HG03103 (cell line): ENCODE results near the gene NOS2.
"Not testable (repeated sequence)": the region's sequence is repeated elsewhere in the genome, so short reads cannot be mapped to it uniquely, and the experiment has no call there.

Experiments used
- ATAC-seq: cut with Tn5 transposase; IDR thresholded peaks from one replicate; pipeline ENCODE4 v1.9.1; 2021; ENCODE audit warnings: low read depth; ENCODE audit not compliant: unreplicated experiment

NOS2 gene

DNA sequence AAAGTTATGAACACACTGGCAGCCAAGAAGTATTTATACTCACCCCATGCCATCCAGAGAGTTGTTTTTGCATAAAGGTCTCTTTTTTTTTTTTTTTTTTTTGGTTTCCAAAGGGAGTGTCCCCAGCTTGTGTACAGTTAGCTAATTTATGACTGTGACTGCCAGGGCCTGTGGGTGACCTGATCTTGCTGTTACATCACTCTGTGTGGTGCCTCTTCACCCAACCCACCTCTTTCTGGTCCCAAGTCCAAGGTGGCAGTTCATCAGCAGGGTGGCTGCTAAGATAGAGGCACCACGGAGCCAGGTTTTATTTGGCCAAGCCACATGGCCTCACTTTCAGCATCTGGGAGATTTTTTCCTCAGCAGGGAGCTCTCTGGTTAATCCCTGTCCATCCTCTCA, at the start of gene NOS2:
NOS2 (minus strand) TSS at position 8 of the 400 bp plus-strand sequence. CDS start 1,720 bp downstream, outside the sequence.
- no peak for ATAC-seq

DNA sequence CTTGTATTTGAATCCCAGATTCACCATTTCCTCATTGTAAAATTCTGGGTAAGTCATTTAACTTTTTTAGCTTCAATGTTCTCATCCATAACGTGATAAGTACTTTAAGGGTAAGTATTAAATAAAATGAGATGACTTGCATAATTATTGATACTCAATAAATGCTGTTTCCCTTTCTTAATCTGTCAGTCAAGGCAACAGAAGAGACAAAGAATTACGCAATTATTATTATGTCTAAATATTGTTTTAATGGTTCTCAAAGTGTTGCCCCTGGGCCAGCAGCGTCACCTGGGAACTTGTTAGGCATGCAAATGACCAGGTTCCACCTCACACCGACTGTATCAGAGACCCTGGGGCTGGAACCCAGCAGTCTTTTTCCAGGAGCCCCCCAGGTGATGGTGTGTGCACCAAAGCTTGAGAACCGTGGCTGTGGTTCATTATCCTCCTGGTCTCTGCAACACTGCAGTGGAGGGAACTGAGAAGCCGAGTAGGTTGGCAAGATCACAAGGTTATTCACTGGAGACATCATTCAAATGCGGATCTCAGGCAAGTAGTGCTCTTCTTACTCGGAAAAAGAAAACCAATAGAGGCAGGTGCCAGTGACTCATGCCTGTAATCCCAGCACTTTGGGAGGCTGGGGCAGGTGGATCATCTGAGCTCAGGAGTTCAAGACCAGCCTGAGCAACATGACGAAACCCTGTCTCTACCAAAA, 49.3 kb upstream of the NOS2 start:
- no peak for ATAC-seq

DNA sequence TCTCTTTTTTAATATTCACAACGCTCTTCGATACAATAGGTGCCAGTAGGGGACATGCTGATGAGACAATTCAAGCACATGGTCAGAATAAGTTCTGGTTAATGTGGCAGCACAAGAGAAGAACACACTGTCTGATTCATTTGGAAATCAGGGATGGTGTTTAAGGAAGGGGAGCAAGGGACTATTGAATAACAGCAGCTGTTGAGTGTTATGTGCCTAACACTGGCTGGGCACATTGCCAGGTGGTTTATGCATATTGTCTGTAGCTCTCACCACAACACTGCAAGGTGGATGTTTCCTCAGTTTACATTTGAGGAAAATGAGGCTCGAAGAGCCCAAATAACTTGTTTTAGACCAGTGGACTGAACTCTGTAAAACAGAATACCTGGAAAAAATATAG, 48.6 kb upstream of the NOS2 start:
- ATAC-seq = no peak

DNA sequence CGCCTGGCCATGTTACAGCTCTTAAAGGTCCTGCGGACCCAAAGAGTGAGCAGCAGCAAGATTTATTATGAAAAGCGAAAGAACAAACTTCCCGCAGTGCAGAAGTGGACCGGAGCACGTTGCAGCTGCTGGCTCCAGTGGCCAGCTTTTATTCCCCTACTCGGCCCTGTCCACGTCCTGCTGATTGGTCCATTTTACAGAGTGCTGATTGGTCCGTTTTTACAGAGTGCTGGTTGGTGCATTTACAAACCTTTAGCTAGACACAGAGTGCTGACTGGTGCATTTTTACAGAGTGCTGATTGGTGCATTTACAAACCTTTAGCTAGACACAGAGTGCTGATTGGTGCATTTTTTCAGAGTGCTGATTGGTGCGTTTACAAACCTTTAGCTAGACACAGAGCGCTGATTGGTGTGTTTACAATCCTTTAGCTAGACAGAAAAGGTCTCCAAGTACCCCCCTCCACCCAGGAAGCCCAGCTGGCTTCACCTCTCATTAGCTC, 46.5 kb upstream of the NOS2 start:
- not testable (repeated sequence) for ATAC-seq

DNA sequence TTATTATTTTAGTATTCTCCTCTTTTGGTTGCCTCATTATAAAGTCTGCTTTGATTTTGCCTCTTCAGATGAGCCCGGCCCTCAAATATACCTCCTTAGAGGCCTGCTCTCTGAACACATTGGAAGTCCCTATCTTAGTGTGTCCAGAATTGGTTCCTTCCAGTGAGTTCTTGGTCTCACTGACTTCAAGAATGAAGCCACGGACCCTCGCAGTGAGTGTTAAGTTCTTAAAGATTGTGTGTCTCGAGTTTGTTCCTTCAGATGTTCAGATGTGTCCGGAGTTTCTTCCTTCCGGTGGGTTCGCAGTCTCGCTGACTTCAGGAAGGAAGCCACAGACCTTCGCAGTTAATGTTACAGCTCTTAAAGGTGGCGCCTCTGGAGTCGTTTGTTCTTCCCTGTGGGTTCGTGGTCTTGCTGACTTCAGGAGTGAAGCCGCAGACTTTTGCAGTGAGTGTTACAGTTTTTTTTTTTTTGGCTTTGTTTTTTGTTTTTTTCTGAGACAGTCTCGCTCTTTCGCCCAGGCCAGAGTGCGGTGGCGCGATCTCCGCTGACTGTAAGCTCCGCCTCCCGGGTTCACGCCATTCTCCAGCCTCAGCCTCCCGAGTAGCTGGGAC, 45.8 kb upstream of the NOS2 start:
- ATAC-seq = no peak

DNA sequence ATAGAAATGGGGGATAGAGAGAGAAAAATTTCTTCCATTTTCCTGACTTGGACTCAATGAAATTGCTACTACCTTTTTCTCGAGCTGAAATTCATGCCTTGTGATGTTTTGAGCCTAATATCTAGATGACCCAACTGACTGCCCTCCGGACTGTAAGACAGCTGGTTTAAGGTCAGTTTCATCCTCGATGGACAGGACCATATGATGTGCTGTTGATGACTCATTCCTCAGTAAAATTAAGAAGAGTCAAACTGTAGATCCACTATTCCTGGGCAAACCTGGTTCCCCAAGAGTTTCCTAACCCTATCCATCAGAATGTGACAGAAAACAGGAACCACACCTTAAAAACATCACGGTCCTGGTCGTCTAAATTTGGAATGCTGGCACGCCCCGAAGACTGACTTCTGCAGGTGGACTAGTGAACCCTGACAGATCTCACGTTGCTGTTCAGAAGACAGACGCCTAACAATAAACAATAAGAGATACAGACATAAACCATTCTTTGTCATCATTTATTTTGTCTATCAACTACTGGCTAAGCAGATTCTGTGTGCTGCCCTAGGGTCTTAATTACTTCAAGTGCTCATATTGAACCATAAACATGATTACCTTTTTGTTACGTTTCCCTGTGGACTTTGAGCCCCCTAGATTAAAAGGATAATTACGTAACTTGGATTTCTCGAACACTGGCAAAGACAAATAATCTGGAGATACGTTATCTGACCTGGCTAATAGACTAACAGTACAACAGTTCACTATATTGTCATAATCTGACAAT, 45.1 kb upstream of the NOS2 start:
- ATAC-seq = no peak

DNA sequence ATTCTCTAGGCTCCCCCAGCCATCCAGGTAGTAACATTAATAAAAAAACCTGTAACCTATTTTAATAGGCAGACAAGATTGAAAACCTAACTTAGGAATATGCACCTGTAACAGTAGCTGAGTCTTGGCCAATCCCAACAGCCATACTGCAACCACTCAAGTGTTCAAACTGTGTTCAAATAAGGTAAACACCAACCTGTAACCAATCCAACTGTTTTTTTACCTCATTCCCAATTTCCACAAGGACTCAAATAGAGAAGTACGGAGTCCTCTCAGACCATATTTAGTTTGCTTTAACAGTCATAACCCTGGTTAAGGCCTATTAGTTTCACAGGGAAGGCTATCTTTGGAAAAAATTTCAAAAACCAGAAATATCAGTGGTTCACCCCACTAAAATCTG, 40.4 kb upstream of the NOS2 start:
- no peak for ATAC-seq

DNA sequence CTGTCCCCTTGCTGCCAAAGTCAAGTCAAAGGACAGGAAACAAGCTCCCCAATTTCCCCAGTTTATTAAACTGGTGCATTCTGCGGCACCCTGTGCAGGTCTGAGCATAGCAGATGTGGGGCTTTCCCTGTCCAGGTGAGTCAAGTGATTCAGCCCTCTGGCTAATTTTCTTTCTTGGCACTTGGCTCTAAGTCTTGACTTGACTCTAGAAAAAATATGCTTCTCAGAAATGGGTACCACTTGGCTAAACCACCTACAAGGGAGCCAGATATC, 40.0 kb upstream of the NOS2 start:
- ATAC-seq = not testable (repeated sequence)

DNA sequence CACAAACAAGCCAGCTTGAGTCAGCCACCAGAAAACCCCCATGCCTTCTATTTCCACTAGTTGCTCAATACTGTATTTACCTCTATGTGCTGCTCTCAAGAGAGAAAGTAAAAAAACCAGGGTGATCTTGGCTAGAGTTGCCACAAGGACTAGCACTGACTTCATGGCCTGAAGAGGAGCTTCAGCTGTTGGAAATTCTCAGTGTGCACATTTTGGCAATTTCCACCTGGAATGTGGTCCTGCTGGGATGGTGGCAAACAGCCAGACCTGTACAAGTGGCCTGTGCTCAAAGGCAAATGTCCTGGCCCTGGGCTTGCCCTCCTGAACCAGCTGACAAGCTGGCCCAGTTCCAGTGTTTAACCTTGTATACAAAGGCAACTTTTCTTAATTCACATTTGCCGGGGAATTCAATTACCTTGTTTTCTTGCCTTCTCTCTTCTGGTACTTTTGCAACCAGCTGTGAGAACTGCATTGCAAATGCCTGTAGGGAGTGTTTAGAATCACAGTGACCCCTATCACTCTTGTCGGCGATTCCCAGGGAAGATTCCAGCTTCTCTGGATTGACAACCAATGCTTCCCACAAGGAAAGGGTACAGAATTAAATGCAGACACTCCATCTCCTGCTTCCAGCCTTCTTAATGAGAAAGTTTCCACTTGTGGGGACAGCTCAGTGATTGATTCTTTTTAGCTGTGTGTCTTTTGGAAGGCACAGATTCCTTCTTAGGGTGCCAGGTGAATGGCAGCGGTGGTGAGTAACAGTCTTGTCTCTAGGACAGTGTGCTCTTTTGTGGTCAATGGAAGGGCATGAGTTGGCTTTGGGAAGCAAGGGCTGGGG, 39.5 kb upstream of the NOS2 start:
- ATAC-seq = not testable (repeated sequence)

DNA sequence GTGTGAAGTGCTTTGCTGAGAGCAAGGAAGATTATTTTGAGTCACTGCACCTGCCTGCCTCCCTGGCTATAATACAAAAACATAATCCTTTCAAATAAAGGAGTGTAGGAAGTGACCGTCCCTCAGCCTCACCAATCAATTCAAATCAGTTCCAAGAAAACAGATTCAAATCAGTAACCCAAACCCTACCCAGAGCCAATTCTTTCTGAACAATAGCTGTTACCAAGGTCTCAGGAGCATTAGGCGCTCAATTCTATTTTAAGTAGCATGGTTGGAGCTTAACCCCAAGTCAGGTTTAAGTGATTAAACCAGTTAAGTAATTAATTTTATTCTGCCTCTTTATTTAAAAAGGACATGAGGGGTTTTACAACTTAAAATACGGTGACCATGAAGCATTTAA, 38.3 kb upstream of the NOS2 start:
- not testable (repeated sequence) for ATAC-seq

DNA sequence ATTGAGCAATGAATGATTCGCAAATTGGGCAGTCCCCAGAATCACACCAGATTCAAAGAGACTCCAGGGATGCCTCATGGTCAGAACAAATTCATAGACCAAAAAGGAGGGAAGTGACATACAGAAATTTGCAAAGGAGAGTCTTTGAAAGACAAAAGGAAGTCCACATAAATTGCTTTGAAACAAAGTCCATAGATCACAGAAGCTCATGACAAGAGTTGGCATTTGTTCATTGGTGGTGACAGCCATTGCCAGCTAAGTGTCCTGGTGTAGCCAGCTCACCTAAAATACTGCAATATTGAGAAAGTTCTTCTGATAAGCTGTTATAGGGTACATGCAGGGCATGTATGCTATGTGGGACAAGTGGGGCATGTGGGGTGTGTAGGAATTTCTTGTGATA, 37.4 kb upstream of the NOS2 start:
- not testable (repeated sequence) for ATAC-seq

DNA sequence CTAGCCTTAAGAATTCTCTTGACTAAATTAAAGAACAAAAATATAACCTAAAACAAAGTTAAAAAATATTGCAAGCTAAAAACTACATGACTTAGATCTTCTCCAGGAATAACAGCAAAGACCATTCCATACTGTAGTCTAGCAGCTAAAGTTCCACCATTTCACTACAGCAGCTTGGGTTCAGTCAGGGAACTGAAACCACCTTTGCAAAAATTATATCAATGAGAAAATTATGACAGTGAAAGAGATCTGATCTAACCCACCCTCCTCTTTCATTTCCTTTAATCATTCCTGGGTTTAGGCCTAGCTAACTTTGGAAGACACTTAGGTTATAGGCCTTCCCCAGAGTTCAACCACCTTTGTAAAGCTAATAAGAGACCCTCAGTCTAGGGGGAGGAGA, 36.3 kb upstream of the NOS2 start:
- ATAC-seq = no peak

DNA sequence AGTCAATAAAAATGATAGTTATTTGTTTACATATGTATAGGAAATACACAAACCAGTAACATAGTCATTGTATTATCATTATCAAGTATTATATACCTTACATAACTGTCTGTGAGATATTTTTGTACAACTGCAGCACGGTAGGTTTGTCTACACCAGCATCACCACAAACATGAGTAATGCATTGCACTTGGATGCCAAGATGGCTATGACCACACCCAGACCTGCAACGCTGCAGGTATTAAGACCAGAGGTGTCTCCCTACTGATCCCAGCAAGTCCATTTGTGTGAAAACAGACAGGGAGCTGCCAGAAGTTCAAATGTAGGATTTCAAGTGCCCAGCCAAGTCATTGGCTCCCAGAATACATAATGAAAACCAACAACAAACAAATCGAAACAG, 34.2 kb upstream of the NOS2 start:
- ATAC-seq = no peak

DNA sequence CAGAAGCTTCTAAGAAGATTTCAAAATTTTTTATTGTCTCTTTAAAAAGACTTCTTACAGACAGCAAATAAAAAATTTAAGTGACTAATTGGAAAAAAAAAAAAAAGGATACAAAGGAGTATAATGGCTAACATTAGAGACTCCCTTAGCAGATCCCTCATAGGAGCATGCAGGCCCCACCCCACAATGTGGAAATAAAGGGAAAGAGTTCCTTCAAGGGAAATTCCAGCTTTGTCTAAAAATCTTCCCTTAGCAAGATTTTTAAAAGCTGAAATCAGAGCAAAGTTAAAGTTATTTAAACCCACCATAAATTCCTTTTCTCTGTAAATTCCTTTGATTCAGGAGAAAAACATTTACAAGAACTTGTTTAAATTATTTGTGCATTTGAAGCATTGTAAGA, 32.5 kb upstream of the NOS2 start:
- no peak for ATAC-seq

DNA sequence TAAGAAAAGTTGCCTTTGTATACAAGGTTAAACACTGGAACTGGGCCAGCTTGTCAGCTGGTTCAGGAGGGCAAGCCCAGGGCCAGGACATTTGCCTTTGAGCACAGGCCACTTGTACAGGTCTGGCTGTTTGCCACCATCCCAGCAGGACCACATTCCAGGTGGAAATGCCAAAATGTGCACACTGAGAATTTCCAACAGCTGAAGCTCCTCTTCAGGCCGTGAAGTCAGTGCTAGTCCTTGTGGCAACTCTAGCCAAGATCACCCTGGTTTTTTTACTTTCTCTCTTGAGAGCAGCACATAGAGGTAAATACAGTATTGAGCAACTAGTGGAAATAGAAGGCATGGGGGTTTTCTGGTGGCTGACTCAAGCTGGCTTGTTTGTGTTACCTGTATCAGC, 29.6 kb upstream of the NOS2 start:
- not testable (repeated sequence) for ATAC-seq

DNA sequence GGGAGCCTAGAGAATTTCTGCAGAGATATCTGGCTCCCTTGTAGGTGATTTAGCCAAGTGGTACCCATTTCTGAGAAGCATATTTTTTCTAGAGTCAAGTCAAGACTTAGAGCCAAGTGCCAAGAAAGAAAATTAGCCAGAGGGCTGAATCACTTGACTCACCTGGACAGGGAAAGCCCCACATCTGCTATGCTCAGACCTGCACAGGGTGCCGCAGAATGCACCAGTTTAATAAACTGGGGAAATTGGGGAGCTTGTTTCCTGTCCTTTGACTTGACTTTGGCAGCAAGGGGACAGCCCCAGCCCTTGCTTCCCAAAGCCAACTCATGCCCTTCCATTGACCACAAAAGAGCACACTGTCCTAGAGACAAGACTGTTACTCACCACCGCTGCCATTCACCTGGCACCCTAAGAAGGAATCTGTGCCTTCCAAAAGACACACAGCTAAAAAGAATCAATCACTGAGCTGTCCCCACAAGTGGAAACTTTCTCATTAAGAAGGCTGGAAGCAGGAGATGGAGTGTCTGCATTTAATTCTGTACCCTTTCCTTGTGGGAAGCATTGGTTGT, 28.9 kb upstream of the NOS2 start:
- not testable (repeated sequence) for ATAC-seq

DNA sequence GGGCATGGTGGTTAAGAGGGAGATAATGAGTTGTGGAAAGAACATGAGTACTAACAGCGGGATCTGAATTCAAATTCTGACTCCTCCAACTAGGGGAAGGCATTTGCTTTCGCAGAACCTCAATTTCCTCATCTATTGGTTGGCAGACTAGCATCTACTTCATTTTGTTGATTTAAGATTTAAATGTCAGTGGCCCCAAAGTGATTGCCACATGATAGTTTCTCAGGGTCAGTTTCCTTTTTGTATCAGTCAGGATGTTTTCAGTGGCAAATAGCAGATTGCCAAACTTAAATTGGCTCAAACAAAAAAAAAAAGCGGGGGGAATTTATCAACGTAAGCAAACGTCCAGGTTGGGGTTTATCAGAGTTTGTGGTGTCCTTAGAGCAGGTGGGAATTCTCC, 25.1 kb upstream of the NOS2 start:
- no peak for ATAC-seq

DNA sequence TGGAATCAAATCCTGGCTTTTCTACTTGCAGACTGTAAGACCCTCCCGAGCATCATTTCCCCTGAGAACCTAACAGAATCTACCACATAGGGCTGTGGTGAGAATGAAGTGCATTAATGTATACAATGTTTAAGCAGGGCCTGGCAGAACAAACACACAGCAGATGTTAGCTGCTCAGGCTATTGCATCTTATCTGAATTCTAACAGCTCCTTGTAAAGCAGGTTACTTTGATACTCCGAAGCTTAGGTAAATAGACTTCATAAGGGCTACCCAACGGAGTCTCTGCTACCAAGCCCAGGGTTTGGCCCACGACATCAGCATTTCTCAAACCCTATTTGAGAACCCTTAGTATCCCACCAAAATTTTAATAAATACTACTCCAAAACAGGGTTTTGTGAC, 24.4 kb upstream of the NOS2 start:
- no peak for ATAC-seq

DNA sequence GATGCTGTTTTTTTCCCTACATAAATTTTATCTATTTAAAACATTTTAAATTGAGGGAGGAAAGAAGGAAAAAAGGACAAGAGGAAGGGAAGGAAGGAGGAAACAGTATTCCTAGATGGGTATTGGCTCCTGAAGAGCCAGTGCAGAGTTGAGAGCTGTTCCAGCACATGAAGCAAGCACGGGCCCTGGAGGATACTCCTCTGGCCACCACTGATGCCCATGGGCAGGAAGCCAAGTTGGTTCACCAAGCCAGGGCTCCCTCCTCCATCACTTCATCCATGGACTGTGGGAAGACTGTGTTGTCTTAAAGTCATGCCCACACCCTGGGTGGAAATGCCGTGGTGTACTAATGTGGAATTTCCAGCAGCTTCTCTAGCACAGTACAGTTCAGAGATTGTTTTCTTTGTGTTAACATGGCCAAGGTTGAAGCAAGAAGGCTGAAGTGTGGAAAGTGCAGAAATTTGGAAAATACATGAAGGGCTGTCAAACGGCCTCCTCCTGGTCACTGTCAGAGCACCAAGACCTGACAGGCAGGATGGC, 23.9 kb upstream of the NOS2 start:
- no peak for ATAC-seq

DNA sequence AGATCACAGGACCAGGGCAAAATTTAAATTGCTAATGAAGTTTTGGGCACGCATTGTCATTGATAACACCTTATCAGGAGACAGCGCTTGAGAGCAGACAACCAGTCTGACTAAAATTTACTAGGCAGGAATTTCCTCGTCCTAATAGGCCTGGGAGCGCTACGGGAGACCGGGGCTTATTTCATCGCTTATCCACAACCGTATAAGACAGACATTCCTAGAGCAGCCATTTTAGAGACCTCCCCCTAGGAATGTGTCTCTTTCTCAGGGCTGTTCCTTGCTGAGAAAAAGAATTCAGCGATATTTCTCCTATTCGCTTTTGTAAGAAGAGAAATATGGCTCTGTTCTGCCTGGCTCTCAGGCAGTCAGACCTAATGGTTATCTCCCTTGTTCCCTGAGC, 21.8 kb upstream of the NOS2 start:
- not testable (repeated sequence) for ATAC-seq
